CD4-positive, alpha-beta T cell (primary cell): ENCODE measurements around the gene GRHPR. TPM values are rescaled to one million over a fixed set of nuclear protein-coding genes. Genes with fewer than 3 reads are reported as not detected.
A peak's percentile ranks its signal among the peaks of the same experiment; 100 is the strongest.

ENCODE experiments used
- ATAC-seq: fragments of 200-7000 bp; cut with Tn5 transposase; one replicate; pipeline ENCODE4 v1.10.0; 2022; ENCODE audit warnings: mild to moderate bottlenecking; ENCODE audit not compliant: poor library complexity
- CTCF ChIA-PET: fragments of 350-600 bp; sonication (Branson Sonifier 250); formaldehyde crosslinking; loops from one replicate; lab custom pipeline; 2021; ENCODE audit warnings: antibody characterized with exemption, inconsistent platforms; lab: Charles Lee
- POLR2A ChIA-PET: fragments of 350-600 bp; sonication (Branson Sonifier 250); formaldehyde crosslinking; loops from one replicate; lab custom pipeline; 2021; ENCODE audit warnings: antibody characterized with exemption, inconsistent platforms; lab: Charles Lee
- DNase-seq, 14 experiments: peaks; one replicate each; pipeline ENCODE4 v3.0.0-alpha.2; 2013 to 2020; ENCODE audit warnings: mixed read lengths in 2 of 14
- H3K27ac ChIP-seq, 2 donors: one replicate each; pipeline versions ENCODE4 v1.5.1 to v1.7.0; 2013; ENCODE audit warnings: low read length in 2 of 2, low read depth in 1 of 2, mild to moderate bottlenecking in 1 of 2
- H3K27me3 ChIP-seq, 2 experiments: 1 replicate in 1 of 2; 2 replicates in 1 of 2; pipeline versions ENCODE4 v1.6.1 to v1.7.0; 2013; ENCODE audit warnings: low read length in 2 of 2, control low read depth in 1 of 2, mild to moderate bottlenecking in 1 of 2, moderate library complexity in 1 of 2; ENCODE audit not compliant: insufficient read depth in 2 of 2, control insufficient read depth in 1 of 2
- H3K36me3 ChIP-seq: one replicate; pipeline ENCODE4 v1.6.1; 2013; ENCODE audit warnings: low read length, control low read depth; ENCODE audit not compliant: insufficient read depth
- H3K4me1 ChIP-seq: one replicate; pipeline ENCODE4 v1.6.1; 2013; ENCODE audit warnings: low read length, control low read depth; ENCODE audit not compliant: insufficient read depth
- H3K4me3 ChIP-seq: one replicate; pipeline ENCODE4 v1.5.1; 2013; ENCODE audit warnings: mild to moderate bottlenecking, low read length, moderate library complexity
- H3K9me3 ChIP-seq, 2 experiments: 1 replicate in 1 of 2; 2 replicates in 1 of 2; pipeline versions ENCODE4 v1.6.1 to v1.7.0; 2013; ENCODE audit warnings: low read length in 2 of 2, mild to moderate bottlenecking in 2 of 2, control low read depth in 1 of 2, moderate library complexity in 1 of 2; ENCODE audit not compliant: control insufficient read depth in 1 of 2, insufficient read depth in 1 of 2
- H3K27ac Mint-ChIP-seq: one replicate; pipeline ENCODE4 v1.8.0; 2020; ENCODE audit warnings: mixed read lengths
- H3K27me3 Mint-ChIP-seq: one replicate; pipeline ENCODE4 v1.8.0; 2021; ENCODE audit warnings: mixed read lengths
- H3K36me3 Mint-ChIP-seq: one replicate; pipeline ENCODE4 v1.8.0; 2021; ENCODE audit warnings: low read depth, mixed read lengths
- H3K4me1 Mint-ChIP-seq: one replicate; pipeline ENCODE4 v1.8.0; 2021; ENCODE audit warnings: low read depth, mixed read lengths
- H3K4me3 Mint-ChIP-seq: one replicate; pipeline ENCODE4 v1.8.0; 2020; ENCODE audit warnings: mild to moderate bottlenecking, mixed read lengths
- H3K9me3 Mint-ChIP-seq: one replicate; pipeline ENCODE4 v1.8.0; 2020; ENCODE audit warnings: mixed read lengths
- CTCF ChIP-seq: fragments of 200-600 bp; IDR thresholded peaks from one replicate; pipeline ENCODE4 v1.8.0; 2022; ENCODE audit warnings: antibody characterized with exemption, mild to moderate bottlenecking
- intact Hi-C, 2 experiments: fragments of 100-400 bp; cut with DNase I in 1 of 2; cut with micrococcal nuclease in 1 of 2; formaldehyde crosslinking; loops; one replicate each; pipeline versions ENCODE4 v1.15.1 to v1.9.0; 2023 to 2025; cut with DNase I, micrococcal nuclease
- total RNA-seq, 174 experiments: library from RNA in 2 of 174; stranded (reverse) in 2 of 174; gene quantifications; one replicate each; pipeline ENCODE4 v1.2.3 and lab custom pipeline; 2021 to 2026

The GRHPR gene
- total RNA-seq, 2 experiments from 2014 or later = 29.0 to 29.6 TPM

- Histone ChIP-seq H3K27me3 (no peaks in the 10 kb centered on the region), H3K27ac (no peak overlapping the region), H3K4me1 (peaks cover 29% of the 10 kb centered on the region), H3K36me3 (no peaks in the 10 kb centered on the region), H3K4me3 (no peak overlapping the region), H3K9me3 (no peaks in the 10 kb centered on the region)
- DNase-seq = no peak
- intact Hi-C loops = loop anchor here in 1 of 2 experiments (2.0 to 5.0 kb wide), 2 partner anchors 97 to 184 kb away; no protein-coding TSS in a partner anchor
- H3K36me3 Mint-ChIP-seq = no peaks in the 10 kb centered on the region
- no peak overlapping the region for H3K4me3 Mint-ChIP-seq
- H3K4me1 Mint-ChIP-seq = peaks cover 13% of the 10 kb centered on the region
- ChIA-PET CTCF (no interaction called here), POLR2A (no interaction called here)
- ATAC-seq = no peak
- no peak overlapping the region for H3K27ac Mint-ChIP-seq
- H3K27me3 Mint-ChIP-seq = no peaks in the 10 kb centered on the region
- TF ChIP-seq CTCF = no peak
- no peaks in the 10 kb centered on the region for H3K9me3 Mint-ChIP-seq
Measured at GRCh38 chr9:37413311-37413710, 9.2 kb upstream of the GRHPR start.

- DNase-seq = no peak
- intact Hi-C loops = loop anchor here in 1 of 2 experiments (5.0 kb wide), 1 partner anchor 183 kb away; no protein-coding TSS in a partner anchor
- Histone ChIP-seq H3K27ac (no peak overlapping the region), H3K9me3 (no peaks in the 10 kb centered on the region), H3K36me3 (no peaks in the 10 kb centered on the region), H3K4me1 (peaks cover 19% of the 10 kb centered on the region), H3K4me3 (no peak overlapping the region), H3K27me3 (no peaks in the 10 kb centered on the region)
- Mint-ChIP-seq H3K9me3 (no peaks in the 10 kb centered on the region), H3K27me3 (no peaks in the 10 kb centered on the region), H3K27ac (no peak overlapping the region), H3K36me3 (no peaks in the 10 kb centered on the region), H3K4me1 (peaks cover 8% of the 10 kb centered on the region), H3K4me3 (no peak overlapping the region)
- TF ChIP-seq CTCF = no peak
- ATAC-seq = no peak
- ChIA-PET POLR2A (no interaction called here), CTCF (no interaction called here)
Measured at GRCh38 chr9:37414503-37414943, 8.0 kb upstream of the GRHPR start.

- no peaks in the 10 kb centered on the region for H3K36me3 ChIP-seq
- peak overlapping the region; percentile 39 for H3K4me3 Mint-ChIP-seq
- peaks cover 6% of the 10 kb centered on the region for H3K4me1 Mint-ChIP-seq
- peaks cover 13% of the 10 kb centered on the region for H3K4me1 ChIP-seq
- TF ChIP-seq CTCF = peak; percentile 89
- H3K27me3 Mint-ChIP-seq = no peaks in the 10 kb centered on the region
- H3K36me3 Mint-ChIP-seq = no peaks in the 10 kb centered on the region
- no peak overlapping the region for H3K27ac ChIP-seq
- CTCF ChIA-PET = no interaction called here
- no peaks in the 10 kb centered on the region for H3K9me3 Mint-ChIP-seq
- no peak overlapping the region for H3K4me3 ChIP-seq
- peak; percentile 57 to 86 (median 70) for DNase-seq
- ATAC-seq = peak; percentile 99
- intact Hi-C loops = no loop called here
- POLR2A ChIA-PET = no interaction called here
- H3K9me3 ChIP-seq = no peaks in the 10 kb centered on the region
- H3K27ac Mint-ChIP-seq = no peak overlapping the region
- H3K27me3 ChIP-seq = no peaks in the 10 kb centered on the region
Measured at GRCh38 chr9:37415011-37415719, 7.3 kb upstream of the GRHPR start.
